H1 (cell line): ENCODE results near the gene PLEKHA1. TPM values are rescaled to one million over a fixed set of nuclear protein-coding genes. Genes with fewer than 3 reads are reported as not detected.

Experiments
- CTCF ChIA-PET: fragments of 300-600 bp; sonication (Branson Sonifier 250); formaldehyde crosslinking; loops from one replicate; lab custom pipeline; 2021; ENCODE audit not compliant: partially characterized antibody; lab: Charles Lee
- POLR2A ChIA-PET: fragments of 300-600 bp; sonication (Branson Sonifier 250); formaldehyde crosslinking; loops from one replicate; lab custom pipeline; 2021; ENCODE audit warnings: inconsistent platforms; ENCODE audit not compliant: partially characterized antibody; lab: Charles Lee
- DNase-seq, 2 experiments: peaks; one replicate each; pipeline versions ENCODE4 v3.0.0 to v3.0.0-alpha.2; 2010 to 2022; ENCODE audit warnings: low spot score in 2 of 2, low read depth in 1 of 2, mixed read lengths in 1 of 2
- FAIRE-seq: peaks from 2 replicates; lab custom pipeline; 2011; peaks lifted over from hg19 to GRCh38; lab: Jason Lieb, UNC
- H2AFZ ChIP-seq: 2 replicates; pipeline ENCODE4 v1.8.1; 2012; ENCODE audit warnings: low read length, inconsistent platforms
- H2AK5ac ChIP-seq: 2 replicates; pipeline ENCODE4 v1.6.1; 2013; ENCODE audit warnings: low read depth, low read length
- H2BK120ac ChIP-seq: replicated peaks from 2 replicates; pipeline ENCODE3; 2013; ENCODE audit warnings: low read depth, low read length, inconsistent platforms
- H2BK12ac ChIP-seq: 2 replicates; pipeline ENCODE4 v1.6.1; 2013; ENCODE audit warnings: low read depth, low read length
- H2BK15ac ChIP-seq: 2 replicates; pipeline ENCODE4 v1.6.1; 2013; ENCODE audit warnings: low read length
- H2BK20ac ChIP-seq: 2 replicates; pipeline ENCODE4 v1.6.1; 2013; ENCODE audit warnings: low read length
- H2BK5ac ChIP-seq: 2 replicates; pipeline ENCODE4 v1.6.1; 2013; ENCODE audit warnings: low read depth, low read length
- H3K14ac ChIP-seq: 2 replicates; pipeline ENCODE4 v1.6.1; 2013; ENCODE audit warnings: inconsistent platforms; ENCODE audit not compliant: insufficient read length
- H3K18ac ChIP-seq: 2 replicates; pipeline ENCODE4 v1.6.1; 2013; ENCODE audit warnings: low read length; ENCODE audit errors: extremely low read depth
- H3K23ac ChIP-seq: 2 replicates; pipeline ENCODE4 v1.6.1; 2013; ENCODE audit warnings: inconsistent platforms; ENCODE audit not compliant: insufficient read length
- H3K23me2 ChIP-seq: 2 replicates; pipeline ENCODE4 v1.6.1; 2013; ENCODE audit warnings: low read depth, low read length
- H3K27ac ChIP-seq: 2 replicates; pipeline ENCODE4 v1.6.1; 2011; ENCODE audit warnings: low read depth, low read length, inconsistent platforms
- H3K27me3 ChIP-seq, 4 experiments: replicated peaks in 1 of 4; 1 replicate in 1 of 4; 2 replicates in 3 of 4; pipeline versions ENCODE4 v1.6.1 to v1.8.1; 2011 to 2013; ENCODE audit warnings: low read length in 3 of 4, mild to moderate bottlenecking in 3 of 4, inconsistent platforms in 2 of 4, mixed read lengths in 2 of 4, moderate library complexity in 1 of 4; ENCODE audit not compliant: control insufficient read depth in 3 of 4, insufficient read depth in 3 of 4; ENCODE audit errors: extremely low read depth in 1 of 4
- H3K36me3 ChIP-seq, 4 experiments: 2 replicates each; pipeline versions ENCODE4 v1.6.1 to v1.8.1; 2011 to 2013; ENCODE audit warnings: mild to moderate bottlenecking in 4 of 4, low read length in 3 of 4, moderate library complexity in 2 of 4, control low read depth in 1 of 4, inconsistent platforms in 1 of 4; ENCODE audit not compliant: insufficient read depth in 4 of 4, control insufficient read depth in 2 of 4
- H3K4ac ChIP-seq: replicated peaks from 2 replicates; pipeline ENCODE3; 2013; ENCODE audit warnings: low read length, low read depth, mixed read lengths, inconsistent platforms; ENCODE audit not compliant: insufficient read length
- H3K4me1 ChIP-seq, 4 experiments: replicated peaks in 1 of 4; 1 replicate in 1 of 4; 2 replicates in 3 of 4; pipeline versions ENCODE4 v1.6.1 to v1.8.1; 2011 to 2013; ENCODE audit warnings: low read length in 3 of 4, inconsistent platforms in 2 of 4, mixed read lengths in 1 of 4; ENCODE audit not compliant: insufficient read depth in 4 of 4, control insufficient read depth in 3 of 4
- H3K4me2 ChIP-seq, 2 experiments: 2 replicates each; pipeline versions ENCODE4 v1.6.1 to v1.8.1; 2011 to 2013; ENCODE audit warnings: low read depth in 2 of 2, low read length in 2 of 2, control low read depth in 1 of 2, inconsistent platforms in 1 of 2, mild to moderate bottlenecking in 1 of 2; ENCODE audit not compliant: insufficient read depth in 1 of 2
- H3K4me3 ChIP-seq, 4 experiments: fragments of 200-600, 300-600 bp in 1 of 4; sonication (generic), shearing (Covaris generic), sonication (Bioruptor Twin) in 1 of 4; 2 replicates each; pipeline versions ENCODE4 v1.5.1 to v1.8.1; 2011 to 2016; ENCODE audit warnings: low read length in 4 of 4, low read depth in 3 of 4, control low read depth in 2 of 4, inconsistent platforms in 2 of 4, mild to moderate bottlenecking in 2 of 4, mixed read lengths in 1 of 4, moderate library complexity in 1 of 4; ENCODE audit not compliant: insufficient read depth in 2 of 4; ENCODE audit errors: extremely low read depth in 1 of 4
- H3K56ac ChIP-seq: replicated peaks from 2 replicates; pipeline ENCODE3; 2013; ENCODE audit warnings: low read depth, mild to moderate bottlenecking, mixed read lengths, low read length, inconsistent platforms; ENCODE audit not compliant: insufficient read length
- H3K79me1 ChIP-seq: 2 replicates; pipeline ENCODE4 v1.6.1; 2013; ENCODE audit warnings: low read depth, low read length, control low read depth
- H3K79me2 ChIP-seq, 2 experiments: 2 replicates each; pipeline versions ENCODE4 v1.6.1 to v1.8.1; 2012 to 2013; ENCODE audit warnings: low read length in 2 of 2, mild to moderate bottlenecking in 2 of 2, inconsistent platforms in 1 of 2; ENCODE audit not compliant: insufficient read depth in 2 of 2, control insufficient read depth in 1 of 2
- H3K9ac ChIP-seq, 4 experiments: replicated peaks in 1 of 4; 1 replicate in 1 of 4; 2 replicates in 3 of 4; pipeline versions ENCODE4 v1.6.1 to v1.8.1; 2011 to 2013; ENCODE audit warnings: low read depth in 3 of 4, low read length in 3 of 4, control low read depth in 2 of 4, mild to moderate bottlenecking in 2 of 4, moderate library complexity in 2 of 4, inconsistent platforms in 1 of 4; ENCODE audit errors: extremely low read depth in 1 of 4
- H3K9me3 ChIP-seq, 2 experiments: 2 replicates each; pipeline versions ENCODE4 v1.6.1 to v1.8.1; 2012 to 2013; ENCODE audit warnings: mild to moderate bottlenecking in 2 of 2, moderate library complexity in 2 of 2, control low read depth in 1 of 2, inconsistent platforms in 1 of 2, low read depth in 1 of 2, low read length in 1 of 2, mixed read lengths in 1 of 2; ENCODE audit not compliant: insufficient read depth in 2 of 2
- H4K20me1 ChIP-seq, 2 experiments: replicated peaks in 1 of 2; 2 replicates each; pipeline versions ENCODE3 to v1.8.1; 2011 to 2013; ENCODE audit warnings: inconsistent platforms in 2 of 2, low read length in 2 of 2, mild to moderate bottlenecking in 1 of 2; ENCODE audit not compliant: insufficient read depth in 2 of 2, control insufficient read depth in 1 of 2
- H4K5ac ChIP-seq: 2 replicates; pipeline ENCODE4 v1.6.1; 2013; ENCODE audit warnings: low read length, low read depth, mixed read lengths, inconsistent platforms; ENCODE audit not compliant: insufficient read length
- H4K8ac ChIP-seq: 2 replicates; pipeline ENCODE4 v1.8.0; 2013; ENCODE audit warnings: mild to moderate bottlenecking, moderate library complexity, low read length, inconsistent platforms; ENCODE audit not compliant: insufficient read depth; ENCODE audit errors: extremely low read depth
- H4K91ac ChIP-seq: replicated peaks from 2 replicates; pipeline ENCODE3; 2013; ENCODE audit warnings: low read length, mixed read lengths, inconsistent platforms; ENCODE audit not compliant: insufficient read length
- CTBP2 ChIP-seq: IDR thresholded peaks from 2 replicates; pipeline ENCODE4 v1.7.0; 2011; ENCODE audit warnings: borderline replicate concordance, mild to moderate bottlenecking, moderate library complexity, mixed read lengths, low read length; ENCODE audit not compliant: insufficient read depth, insufficient read length
- NRF1 ChIP-seq: IDR thresholded peaks from 2 replicates; pipeline ENCODE4 v1.6.1; 2011; ENCODE audit warnings: mild to moderate bottlenecking, low read depth, low read length, improper control_type of control experiment
- WGBS, 2 experiments: shearing (Covaris generic) in 1 of 2; methylation state at CpG; one replicate each; pipeline versions ENCODE4 v1.1.6 to v1.1.7; 2013 to 2015; ENCODE audit warnings: low lambda C conversion rate in 2 of 2, mixed read lengths in 2 of 2, inconsistent platforms in 1 of 2, low coverage in 1 of 2, missing lambda C conversion rate in 1 of 2; ENCODE audit not compliant: insufficient replicate concordance in 2 of 2, insufficient coverage in 1 of 2, insufficient read length in 1 of 2; ENCODE audit errors: extremely low coverage in 1 of 2, missing lambda C conversion rate in 1 of 2; 5-methylcytosine and 5-hydroxymethylcytosine counted together
- polyA plus RNA-seq, 7 experiments: library from polyadenylated mRNA; depleted of rRNA in 3 of 7; stranded (reverse) in 5 of 7; unstranded in 2 of 7; fragments of >200 nt in 5 of 7; fragments of 200-250 nt in 2 of 7; gene quantifications; 1 replicate in 5 of 7; 2 replicates in 1 of 7; 4 replicates in 1 of 7; pipeline versions ENCODE4 v1.2.1 to v1.2.3, GENCODE V29; 2011 to 2013; ENCODE audit warnings: missing spikeins in 2 of 7, mixed read lengths in 2 of 7
- total RNA-seq: library from RNA; stranded (reverse); fragmentation: NEBNext Ultra II Directional; extraction: Animal tissue kit (Norgen Biotek cat#: 25700); gene quantifications from 2 replicates; pipeline ENCODE4 v1.2.1, GENCODE V29; 2021

The PLEKHA1 gene
- total and polyA plus RNA-seq, 2 of the 8 experiments (the other 6 are each of a cell fraction or from before 2014, with no cell fraction given), result 15.6 to 39.7 TPM

- H3K56ac ChIP-seq, result no peak overlapping the region
- no peak overlapping the region for H2AK5ac ChIP-seq
- H3K79me1 ChIP-seq, result no peaks in the 10 kb centered on the region
- TF ChIP-seq NRF1 (no peak), CTBP2 (peak; percentile 5)
- no peak overlapping the region for H3K9ac ChIP-seq
- no peak overlapping the region for H2AFZ ChIP-seq
- H4K20me1 ChIP-seq, result no peaks in the 10 kb centered on the region
- H2BK120ac ChIP-seq, result no peak overlapping the region
- no peak overlapping the region for H2BK15ac ChIP-seq
- H3K18ac ChIP-seq, result no peak overlapping the region; the same call in 1 of the 2 replicates
- H3K36me3 ChIP-seq, result no peaks in the 10 kb centered on the region
- H3K4me3 ChIP-seq, result no peak overlapping the region
- POLR2A ChIA-PET, result interaction anchor here (0.9 kb wide), 1 partner anchor 33 kb away, joined by 3 read pairs; the partner anchor contains the start of gene PLEKHA1
- H3K27me3 ChIP-seq, result no peaks in the 10 kb centered on the region
- no peak overlapping the region for H3K14ac ChIP-seq
- FAIRE-seq (no peak), DNase-seq (no peak)
- H2BK5ac ChIP-seq, result no peak overlapping the region
- peaks cover 2 to 11% (median 8%) of the 10 kb centered on the region in 4 experiments; a peak in 6 of 7 replicates for H3K4me1 ChIP-seq
- H2BK20ac ChIP-seq, result no peak overlapping the region
- 90% methylated on average over 9 of the region's 11 CpGs; no CpG with 5 or more reads in 1 of the 2 experiments for WGBS, 2 experiments
- H3K27ac ChIP-seq, result no peak overlapping the region
- peaks cover 2 to 8% of the 10 kb centered on the region in 2 experiments; a peak in 3 of 4 replicates for H3K9me3 ChIP-seq
- H4K5ac ChIP-seq, result no peak overlapping the region
- no peak overlapping the region for H3K4me2 ChIP-seq
- H2BK12ac ChIP-seq, result no peak overlapping the region
- no peak overlapping the region for H4K91ac ChIP-seq
- no peak overlapping the region for H3K23ac ChIP-seq
- H4K8ac ChIP-seq, result no peak overlapping the region
- H3K79me2 ChIP-seq, result no peaks in the 10 kb centered on the region
- H3K23me2 ChIP-seq, result no peaks in the 10 kb centered on the region
- H3K4ac ChIP-seq, result no peak overlapping the region
- CTCF ChIA-PET, result interaction anchor here (1.8 to 4.4 kb wide), 3 partner anchors 12 to 224 kb away, joined by 7 to 32 read pairs (median 8); no protein-coding TSS in a partner anchor
Measured at GRCh38 chr10:122341141-122341810, 33.2 kb upstream of the PLEKHA1 start.
